Adrenal gland (tissue), 12 donors: Measurements from ENCODE around the gene RPP30. TPM values are rescaled to one million over a fixed set of nuclear protein-coding genes. Genes with fewer than 3 reads are reported as not detected.

Source experiments
- DNase-seq, 7 donors: peaks; one replicate each; pipeline ENCODE4 v3.0.0-alpha.2; 2019 to 2020
- H3K27ac ChIP-seq, 5 donors: fragments of 200-600 bp; sonication (generic) in 4 of 5; 1 replicate in 3 of 5; 2 replicates in 2 of 5; pipeline versions ENCODE4 v1.5.1 to v1.8.0; 2016 to 2020; ENCODE audit warnings: mild to moderate bottlenecking in 1 of 5
- H3K27me3 ChIP-seq: fragments of 200-600 bp; 2 replicates; pipeline ENCODE4 v1.8.0; 2021
- H3K36me3 ChIP-seq, 2 donors: fragments of 200-600 bp; replicated peaks in 1 of 2; 1 replicate in 1 of 2; 2 replicates in 1 of 2; pipeline versions ENCODE4 v1.5.1 to v1.8.0; 2018 to 2022
- H3K4me1 ChIP-seq, 2 donors: fragments of 200-600 bp; replicated peaks in 1 of 2; 1 replicate in 1 of 2; 2 replicates in 1 of 2; pipeline versions ENCODE4 v1.5.1 to v1.8.0; 2018 to 2021
- H3K4me3 ChIP-seq, 4 donors: fragments of 200-600 bp; sonication (generic) in 3 of 4; one replicate each; pipeline ENCODE4 v1.5.1; 2016 to 2018
- H3K9me3 ChIP-seq, 3 donors: fragments of 200-600 bp; sonication (generic) in 1 of 3; replicated peaks in 1 of 3; 1 replicate in 2 of 3; 2 replicates in 1 of 3; pipeline versions ENCODE4 v1.5.1 to v1.8.0; 2016 to 2021
- CTCF ChIP-seq, 6 experiments: fragments of 450-650 bp in 4 of 6; fragments of 200-600 bp in 2 of 6; sonication (generic) in 1 of 6; IDR thresholded peaks; 1 replicate in 5 of 6; 2 replicates in 1 of 6; pipeline versions ENCODE4 v1.5.1 to v1.8.0; 2016 to 2021; ENCODE audit warnings: antibody characterized with exemption in 6 of 6, mild to moderate bottlenecking in 2 of 6, moderate library complexity in 1 of 6
- POLR2A ChIP-seq, 2 donors: fragments of 450-650 bp; IDR thresholded peaks; one replicate each; pipeline ENCODE4 v1.6.1; 2017; ENCODE audit warnings: antibody characterized with exemption in 2 of 2, mild to moderate bottlenecking in 2 of 2, moderate library complexity in 1 of 2
- WGBS, 4 donors: extraction: QIAGEN DNeasy Blood & Tissue Kit in 2 of 4; methylation state at CpG; one replicate each; pipeline versions ENCODE4 v1.1.5 to v1.1.7; 2013 to 2017; 5-methylcytosine and 5-hydroxymethylcytosine counted together
- intact Hi-C, 2 donors: fragments of 100-400 bp; cut with DNase I; formaldehyde crosslinking; loops; one replicate each; pipeline versions ENCODE4 v1.14.1 to v1.15.0; 2022 to 2023
- polyA plus RNA-seq, 3 donors: library from polyadenylated mRNA; stranded (reverse); fragments of 200-250 nt in 2 of 3; fragments of 350-450 nt in 1 of 3; fragmentation: Illumina TruSeq in 1 of 3; extraction: RNeasy Lipid Tissue Mini Kit (QIAGEN cat#74804) in 1 of 3; gene quantifications; one replicate each; pipeline ENCODE4 v1.2.3, GENCODE V29; 2013 to 2014
- total RNA-seq, 9 donors: library from RNA; depleted of rRNA in 4 of 9; stranded (reverse); fragments of >200 nt in 4 of 9; fragments of 120-200 nt in 1 of 9; fragmentation: NEBNext Ultra II Directional in 1 of 9; extraction: Animal tissue kit (Norgen Biotek cat#: 25700) in 1 of 9; gene quantifications; one replicate each; pipeline versions ENCODE4 v1.1.0 to v1.2.4, GENCODE V29; 2013 to 2023
- donor health status: healthy with polysubstance abuse.
- donor health status: Bipolar disorder and iron deficiency.
- donor health status: DM: yes; HTN: yes; CAD: no.
- donor health status: DM: no; HTN: no; CAD: no.
- donor health status: DM: no; HTN: no; CAD: no.
- donor health status: DM: yes; HTN: yes; CAD: no.

The RPP30 gene
- total and polyA plus RNA-seq, 12 donors: 18.6 to 60.7 (median 27.5) TPM

GRCh38 chr10:90834326-90834725 is 37.4 kb upstream of the RPP30 start:
- DNase-seq: no peak
- H3K27me3 ChIP-seq: no peaks in the 10 kb centered on the region
- H3K36me3 ChIP-seq: no peaks in the 10 kb centered on the region
- 75 to 87% (median 79%) methylated on average over 3 of the region's 3 CpGs for WGBS, 4 donors
- intact Hi-C loops: no loop called here
- H3K4me1 ChIP-seq: no peaks in the 10 kb centered on the region
- TF ChIP-seq POLR2A (IDR thresholded peaks at IDR 0.05): no peak
- no peak for TF ChIP-seq CTCF (IDR thresholded peaks at IDR 0.05)
- no peaks in the 10 kb centered on the region for H3K9me3 ChIP-seq
- no peak overlapping the region for H3K27ac ChIP-seq
- H3K4me3 ChIP-seq: no peak overlapping the region

- WGBS, 4 donors: 81 to 90% (median 84%) methylated on average over 1 of the region's 1 CpG
- no peaks in the 10 kb centered on the region for H3K27me3 ChIP-seq
Measured at GRCh38 chr10:90837486-90837885, 34.3 kb upstream of the RPP30 start.

GRCh38 chr10:90842725-90843124 is 29.0 kb upstream of the RPP30 start:
- no peaks in the 10 kb centered on the region for H3K36me3 ChIP-seq
- H3K9me3 ChIP-seq: no peaks in the 10 kb centered on the region
- no peak for DNase-seq
- H3K4me3 ChIP-seq: no peak overlapping the region
- WGBS, 4 donors: 70 to 79% (median 73%) methylated on average over 1 of the region's 1 CpG
- no peaks in the 10 kb centered on the region for H3K4me1 ChIP-seq
- intact Hi-C loops: no loop called here
- H3K27ac ChIP-seq: no peak overlapping the region
- TF ChIP-seq POLR2A (IDR thresholded peaks at IDR 0.05) (no peak), CTCF (IDR thresholded peaks at IDR 0.05) (no peak)
- no peaks in the 10 kb centered on the region for H3K27me3 ChIP-seq

More at GRCh38 chr10:90837486-90837885, 34.3 kb upstream of the RPP30 start:
- H3K27ac ChIP-seq: no peak overlapping the region
- no peaks in the 10 kb centered on the region for H3K9me3 ChIP-seq
- intact Hi-C loops: no loop called here
- H3K36me3 ChIP-seq: no peaks in the 10 kb centered on the region
- TF ChIP-seq POLR2A (IDR thresholded peaks at IDR 0.05) (no peak), CTCF (IDR thresholded peaks at IDR 0.05) (no peak)
- no peak overlapping the region for H3K4me3 ChIP-seq
- no peak for DNase-seq
- no peaks in the 10 kb centered on the region for H3K4me1 ChIP-seq

- WGBS, 4 donors: 70 to 80% (median 77%) methylated on average over 3 of the region's 3 CpGs
- Histone ChIP-seq H3K4me3 (no peak overlapping the region), H3K4me1 (no peaks in the 10 kb centered on the region), H3K27ac (no peak overlapping the region), H3K36me3 (no peaks in the 10 kb centered on the region), H3K9me3 (peaks cover 0 to 4% (median 0%) of the 10 kb centered on the region in 3 donors), H3K27me3 (no peaks in the 10 kb centered on the region)
- TF ChIP-seq POLR2A (IDR thresholded peaks at IDR 0.05) (no peak), CTCF (IDR thresholded peaks at IDR 0.05) (no peak)
- DNase-seq: no peak
- intact Hi-C loops: no loop called here
Measured at GRCh38 chr10:90845726-90846125, 26.0 kb upstream of the RPP30 start.
